Fibroblast of gingiva (primary cell): ENCODE results near the gene ADAMTS9.

Source experiments
- DNase-seq: peaks from one replicate; pipeline ENCODE4 v3.0.0-alpha.2; 2011; ENCODE audit warnings: low read depth

The ADAMTS9 gene

GRCh38 chr3:64654013-64654412, 33.8 kb downstream of the ADAMTS9 start:
- DNase-seq = no peak

GRCh38 chr3:64653101-64653500, 34.7 kb downstream of the ADAMTS9 start:
- no peak for DNase-seq

GRCh38 chr3:64651741-64652241, 36.0 kb downstream of the ADAMTS9 start:
- DNase-seq = peak; percentile 44

- no peak for DNase-seq
Observed at GRCh38 chr3:64651303-64651702, 36.5 kb downstream of the ADAMTS9 start.

GRCh38 chr3:64650715-64651114, 37.1 kb downstream of the ADAMTS9 start:
- DNase-seq = peak; percentile 62

GRCh38 chr3:64650096-64650622, 37.6 kb downstream of the ADAMTS9 start:
- no peak for DNase-seq

- DNase-seq = no peak
Observed at GRCh38 chr3:64648927-64649906, 38.6 kb downstream of the ADAMTS9 start.

- no peak for DNase-seq
Observed at GRCh38 chr3:64647825-64648224, 40.0 kb downstream of the ADAMTS9 start.

- DNase-seq = no peak
Observed at GRCh38 chr3:64645243-64645642, 42.6 kb downstream of the ADAMTS9 start.

GRCh38 chr3:64644483-64644882, 43.3 kb downstream of the ADAMTS9 start:
- no peak for DNase-seq

GRCh38 chr3:64642327-64643151, 45.3 kb downstream of the ADAMTS9 start:
- no peak for DNase-seq

- no peak for DNase-seq
Observed at GRCh38 chr3:64638981-64639481, 48.8 kb downstream of the ADAMTS9 start.

GRCh38 chr3:64638511-64638910, 49.3 kb downstream of the ADAMTS9 start:
- no peak for DNase-seq

- peak; percentile 4 for DNase-seq
Observed at GRCh38 chr3:64634417-64634816, 53.4 kb downstream of the ADAMTS9 start.

- no peak for DNase-seq
Observed at GRCh38 chr3:64631951-64632350, 55.8 kb downstream of the ADAMTS9 start.

GRCh38 chr3:64627471-64628321, 60.1 kb downstream of the ADAMTS9 start:
- DNase-seq = peak; percentile 59

- no peak for DNase-seq
Observed at GRCh38 chr3:64627042-64627441, 60.8 kb downstream of the ADAMTS9 start.

GRCh38 chr3:64625381-64625780, 62.4 kb downstream of the ADAMTS9 start:
- DNase-seq = no peak

GRCh38 chr3:64623125-64623524, 64.7 kb downstream of the ADAMTS9 start:
- DNase-seq = no peak

GRCh38 chr3:64621726-64622395, 65.9 kb downstream of the ADAMTS9 start:
- DNase-seq = peak; percentile 54

GRCh38 chr3:64621275-64621674, 66.5 kb downstream of the ADAMTS9 start:
- DNase-seq = no peak
